Ovary (tissue), 3 donors: Measurements from ENCODE around the gene NDUFB11.

ENCODE experiments used
- EP300 ChIP-seq: sonication (generic); formaldehyde crosslinking; IDR thresholded peaks from one replicate; pipeline ENCODE4 v1.6.1; 2017; ENCODE audit warnings: antibody characterized with exemption
- TF ChIP-seq, protein P1 (sequence below), 3 donors: fragments of 450-650 bp in 2 of 3; fragments of 200-600 bp in 1 of 3; IDR thresholded peaks; one replicate each; pipeline versions ENCODE4 v1.5.1 to v1.8.0; 2016 to 2022; ENCODE audit warnings: antibody characterized with exemption in 3 of 3, mild to moderate bottlenecking in 1 of 3
- donor health status: DM: no; HTN: no; CAD: no.

DNA sequence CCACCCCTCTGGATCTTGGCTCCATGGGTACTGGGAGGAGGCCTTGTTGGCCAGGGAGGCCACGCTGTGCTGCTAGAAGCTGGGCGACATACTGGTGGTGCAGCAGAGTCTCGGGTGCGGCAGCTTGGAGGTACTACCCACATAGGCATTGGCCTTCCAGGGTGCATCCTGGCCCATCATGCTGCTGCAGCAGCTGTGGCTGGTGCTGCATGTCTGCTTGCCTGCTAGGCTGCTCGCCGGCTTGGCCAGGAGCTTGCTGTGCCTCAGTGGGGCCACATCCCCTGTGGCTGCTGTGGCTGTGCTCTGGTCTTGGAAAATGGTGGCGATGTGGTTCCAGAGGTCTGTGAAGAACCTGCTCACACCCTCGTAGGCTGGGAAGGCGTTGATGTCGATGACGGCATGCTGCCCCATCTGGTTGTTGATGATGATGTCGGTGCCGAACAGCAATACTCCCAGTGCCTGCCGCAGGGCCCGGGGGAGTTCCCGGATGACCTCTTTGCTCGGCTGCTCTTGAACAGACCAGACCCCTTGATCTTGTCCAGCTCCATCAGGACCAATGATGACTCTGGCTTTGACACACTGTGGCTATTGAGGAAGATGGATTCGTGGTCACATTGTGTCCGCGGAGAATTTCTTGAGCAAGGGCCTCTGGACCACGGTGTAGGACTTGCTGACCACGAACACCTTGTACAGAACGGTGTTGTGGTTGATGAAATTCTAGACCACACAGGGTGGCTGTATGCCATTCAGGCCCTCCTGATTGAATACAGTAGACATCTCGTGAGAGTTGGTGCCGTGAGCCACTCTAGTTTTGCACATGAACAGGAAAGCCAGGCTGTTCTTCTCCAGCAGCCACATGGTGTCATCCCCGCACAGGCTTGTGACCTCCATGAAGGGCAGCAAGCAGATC is 12.4 kb upstream of the NDUFB11 start:
- no peak for TF ChIP-seq EP300
- TF ChIP-seq, protein P1, sequence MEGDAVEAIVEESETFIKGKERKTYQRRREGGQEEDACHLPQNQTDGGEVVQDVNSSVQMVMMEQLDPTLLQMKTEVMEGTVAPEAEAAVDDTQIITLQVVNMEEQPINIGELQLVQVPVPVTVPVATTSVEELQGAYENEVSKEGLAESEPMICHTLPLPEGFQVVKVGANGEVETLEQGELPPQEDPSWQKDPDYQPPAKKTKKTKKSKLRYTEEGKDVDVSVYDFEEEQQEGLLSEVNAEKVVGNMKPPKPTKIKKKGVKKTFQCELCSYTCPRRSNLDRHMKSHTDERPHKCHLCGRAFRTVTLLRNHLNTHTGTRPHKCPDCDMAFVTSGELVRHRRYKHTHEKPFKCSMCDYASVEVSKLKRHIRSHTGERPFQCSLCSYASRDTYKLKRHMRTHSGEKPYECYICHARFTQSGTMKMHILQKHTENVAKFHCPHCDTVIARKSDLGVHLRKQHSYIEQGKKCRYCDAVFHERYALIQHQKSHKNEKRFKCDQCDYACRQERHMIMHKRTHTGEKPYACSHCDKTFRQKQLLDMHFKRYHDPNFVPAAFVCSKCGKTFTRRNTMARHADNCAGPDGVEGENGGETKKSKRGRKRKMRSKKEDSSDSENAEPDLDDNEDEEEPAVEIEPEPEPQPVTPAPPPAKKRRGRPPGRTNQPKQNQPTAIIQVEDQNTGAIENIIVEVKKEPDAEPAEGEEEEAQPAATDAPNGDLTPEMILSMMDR (IDR thresholded peaks at IDR 0.05): no peak
